ENCODE results near the gene ATAD2B.

DNA sequence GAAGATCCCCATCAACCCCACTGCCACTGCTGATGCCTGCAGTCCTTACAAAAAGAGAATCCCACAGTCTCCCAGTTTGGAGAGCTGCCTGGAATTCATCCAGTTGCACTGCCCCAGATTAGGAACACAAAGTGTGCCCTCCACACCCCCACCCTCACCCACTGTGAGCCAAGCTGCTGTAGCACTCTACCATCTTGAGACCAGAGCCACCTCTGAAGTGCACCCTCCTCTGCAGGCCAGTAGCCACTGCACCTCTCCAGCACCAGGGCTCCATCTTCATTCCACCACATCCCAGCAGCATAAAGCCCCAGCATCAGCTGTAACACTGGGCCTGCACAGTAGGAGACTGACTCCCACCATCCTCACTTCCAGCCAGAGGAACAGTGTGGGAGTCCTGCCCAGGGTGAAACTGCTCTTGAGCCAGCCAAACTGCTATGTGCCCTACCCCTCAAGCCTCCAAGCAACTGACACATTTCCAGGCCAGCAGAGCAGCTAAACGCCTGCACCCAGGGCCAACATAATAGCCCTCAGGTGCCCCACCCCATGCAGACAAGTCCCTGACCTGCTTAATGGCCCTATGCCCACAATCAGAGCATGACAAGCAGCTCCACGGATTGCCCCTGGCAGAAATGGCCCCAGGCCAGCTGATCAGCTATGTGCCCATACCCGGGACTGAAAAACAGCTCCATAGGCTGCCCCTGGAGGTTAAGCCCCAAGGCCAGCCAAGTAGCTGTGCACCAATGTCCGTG is 206.0 kb downstream of the ATAD2B start:
- no peak for TF ChIP-seq POLR2A (IDR thresholded peaks at IDR 0.05)
- TF ChIP-seq, protein P1, sequence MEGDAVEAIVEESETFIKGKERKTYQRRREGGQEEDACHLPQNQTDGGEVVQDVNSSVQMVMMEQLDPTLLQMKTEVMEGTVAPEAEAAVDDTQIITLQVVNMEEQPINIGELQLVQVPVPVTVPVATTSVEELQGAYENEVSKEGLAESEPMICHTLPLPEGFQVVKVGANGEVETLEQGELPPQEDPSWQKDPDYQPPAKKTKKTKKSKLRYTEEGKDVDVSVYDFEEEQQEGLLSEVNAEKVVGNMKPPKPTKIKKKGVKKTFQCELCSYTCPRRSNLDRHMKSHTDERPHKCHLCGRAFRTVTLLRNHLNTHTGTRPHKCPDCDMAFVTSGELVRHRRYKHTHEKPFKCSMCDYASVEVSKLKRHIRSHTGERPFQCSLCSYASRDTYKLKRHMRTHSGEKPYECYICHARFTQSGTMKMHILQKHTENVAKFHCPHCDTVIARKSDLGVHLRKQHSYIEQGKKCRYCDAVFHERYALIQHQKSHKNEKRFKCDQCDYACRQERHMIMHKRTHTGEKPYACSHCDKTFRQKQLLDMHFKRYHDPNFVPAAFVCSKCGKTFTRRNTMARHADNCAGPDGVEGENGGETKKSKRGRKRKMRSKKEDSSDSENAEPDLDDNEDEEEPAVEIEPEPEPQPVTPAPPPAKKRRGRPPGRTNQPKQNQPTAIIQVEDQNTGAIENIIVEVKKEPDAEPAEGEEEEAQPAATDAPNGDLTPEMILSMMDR (IDR thresholded peaks at IDR 0.05): no peak
